Tongue (tissue), 2 donors: ENCODE results near the gene WARS2. TPM values are rescaled to one million over a fixed set of nuclear protein-coding genes. Genes with fewer than 3 reads are reported as not detected.

Source experiments
- DNase-seq: peaks from one replicate; pipeline ENCODE4 v3.0.0-alpha.2; 2015
- total RNA-seq: library from RNA; depleted of rRNA; stranded (reverse); fragments of >200 nt; gene quantifications from one replicate; pipeline ENCODE4 v1.2.3, GENCODE V29; 2014

Gene WARS2
- total RNA-seq, 1 donor from 2014 or later: 28.0 TPM

- DNase-seq: no peak
These were observed 58.8 kb downstream of the WARS2 start for GRCh38 chr1:119081700-119082099.

- DNase-seq: no peak
These were observed 59.2 kb downstream of the WARS2 start for GRCh38 chr1:119081267-119081666.

- DNase-seq: no peak
These were observed 59.9 kb downstream of the WARS2 start for GRCh38 chr1:119080586-119080985.

- no peak for DNase-seq
These were observed 60.6 kb downstream of the WARS2 start for GRCh38 chr1:119079881-119080280.

GRCh38 chr1:119075614-119076013 lies 64.8 kb downstream of the WARS2 start:
- no peak for DNase-seq

GRCh38 chr1:119071321-119071720 lies 69.1 kb downstream of the WARS2 start:
- DNase-seq: no peak

- DNase-seq: no peak
These were observed 70.8 kb downstream of the WARS2 start for GRCh38 chr1:119069682-119070081.

- DNase-seq: no peak
These were observed 72.0 kb downstream of the WARS2 start for GRCh38 chr1:119068427-119068826.

- no peak for DNase-seq
These were observed 78.8 kb downstream of the WARS2 start for GRCh38 chr1:119061700-119062099.

- DNase-seq: no peak
These were observed 84.9 kb downstream of the WARS2 start for GRCh38 chr1:119055568-119055967.

GRCh38 chr1:119053917-119054316 lies 86.5 kb downstream of the WARS2 start:
- DNase-seq: no peak

GRCh38 chr1:119052267-119052666 lies 88.2 kb downstream of the WARS2 start:
- DNase-seq: no peak

GRCh38 chr1:119048624-119049404 lies 91.6 kb downstream of the WARS2 start:
- DNase-seq: no peak

GRCh38 chr1:119046785-119047438 lies 93.5 kb downstream of the WARS2 start:
- DNase-seq: peak; percentile 7

- peak; percentile 24 for DNase-seq
These were observed 94.0 kb downstream of the WARS2 start for GRCh38 chr1:119046429-119046784.

GRCh38 chr1:119045096-119045746 lies 95.2 kb downstream of the WARS2 start:
- no peak for DNase-seq

- DNase-seq: peak; percentile 79
These were observed 99.5 kb downstream of the WARS2 start for GRCh38 chr1:119040906-119041305.

- no peak for DNase-seq
These were observed 100.0 kb downstream of the WARS2 start for GRCh38 chr1:119040489-119040888.

GRCh38 chr1:119038363-119038762 lies 102.1 kb downstream of the WARS2 start:
- DNase-seq: no peak

GRCh38 chr1:119034359-119034758 lies 106.1 kb downstream of the WARS2 start:
- no peak for DNase-seq

- DNase-seq: no peak
These were observed 107.5 kb downstream of the WARS2 start for GRCh38 chr1:119032986-119033385.

- DNase-seq: no peak
These were observed 112.7 kb downstream of the WARS2 start for GRCh38 chr1:119027759-119028158.

- no peak for DNase-seq
These were observed 113.5 kb downstream of the WARS2 start for GRCh38 chr1:119026956-119027355.
